NCI-H748 (cell line): Measurements from ENCODE around the gene USP30.
A peak's percentile ranks its signal among the peaks of the same experiment; 100 is the strongest.

Experiments
- DNase-seq: peaks from one replicate; lab custom pipeline; 2025; ENCODE audit not compliant: unreplicated experiment; lab: John Stamatoyannopoulos, UW

USP30 gene

DNA sequence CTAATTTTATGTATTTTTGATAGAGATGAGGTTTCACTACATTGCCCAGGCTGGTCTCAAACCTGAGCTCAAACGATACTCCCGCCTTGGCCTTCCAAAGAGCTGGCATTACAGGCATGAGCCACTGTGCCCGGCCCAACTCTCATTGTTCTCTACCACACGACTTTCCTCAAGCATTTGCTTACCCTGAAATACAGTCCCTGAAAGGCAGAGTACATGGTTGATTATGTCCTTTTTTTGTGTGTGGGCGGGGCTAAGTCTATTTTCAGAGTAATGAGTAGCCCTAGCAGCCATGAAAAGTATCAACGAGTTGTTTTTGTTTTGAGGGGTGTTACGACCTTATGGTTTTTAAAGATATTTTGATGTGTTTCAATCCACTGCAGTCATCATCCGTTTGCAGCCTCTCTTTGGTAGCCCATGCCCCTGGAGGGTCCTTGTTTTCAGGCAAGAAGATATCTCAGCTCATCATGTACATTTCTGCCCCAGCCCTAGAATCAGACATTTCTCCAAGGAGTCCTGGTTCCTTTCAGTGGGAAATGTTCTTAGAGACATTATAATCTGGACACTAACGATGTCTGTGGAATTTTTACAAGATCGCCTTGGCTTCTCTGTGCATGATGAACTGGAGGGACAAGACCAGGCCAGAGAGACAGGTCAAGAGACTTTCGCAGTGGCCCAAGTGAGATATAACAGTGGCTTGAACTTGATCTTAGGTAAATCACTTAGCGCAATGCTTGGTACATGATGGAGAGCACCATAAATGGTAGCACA lies 72.7 kb downstream of the USP30 start:
- no peak for DNase-seq

DNA sequence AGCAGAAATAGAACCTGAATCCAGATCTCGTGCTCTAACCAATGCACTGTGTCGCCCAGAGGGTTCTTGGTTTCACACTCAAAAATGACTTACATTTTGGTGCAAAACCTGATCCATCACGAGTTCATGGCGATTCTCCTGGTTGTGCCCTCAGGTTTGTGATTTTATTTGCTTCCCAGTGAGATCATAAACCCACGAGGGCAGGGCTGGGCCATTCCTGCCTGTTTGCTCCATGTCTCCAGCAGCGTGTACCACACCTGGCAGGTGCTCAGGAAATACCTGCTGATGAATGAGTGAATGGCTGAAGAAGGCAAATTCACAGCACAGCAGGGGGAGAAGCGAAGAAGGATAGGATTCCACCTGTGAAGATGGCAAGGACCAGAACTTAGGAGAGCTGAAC lies 73.4 kb downstream of the USP30 start:
- peak; percentile 27 for DNase-seq

DNA sequence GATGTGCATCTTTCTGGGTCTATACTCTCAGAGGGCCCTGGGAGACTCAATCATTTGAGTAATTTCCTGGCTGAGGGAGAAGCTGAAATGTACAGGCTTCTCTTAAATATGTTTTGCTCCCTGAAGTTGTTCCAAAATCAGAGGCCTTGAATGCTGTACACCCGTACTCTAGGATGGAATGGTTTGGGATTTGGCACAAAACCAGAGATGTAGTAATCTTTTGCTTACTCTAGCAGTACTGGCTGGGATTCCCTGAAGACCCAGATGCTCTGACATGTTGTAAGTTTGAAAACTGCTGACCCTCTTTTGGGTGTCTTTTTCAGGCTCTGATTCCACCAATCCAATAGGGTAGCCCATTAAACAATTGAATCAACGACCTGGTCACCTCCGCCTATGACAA lies 74.4 kb downstream of the USP30 start:
- no peak for DNase-seq

DNA sequence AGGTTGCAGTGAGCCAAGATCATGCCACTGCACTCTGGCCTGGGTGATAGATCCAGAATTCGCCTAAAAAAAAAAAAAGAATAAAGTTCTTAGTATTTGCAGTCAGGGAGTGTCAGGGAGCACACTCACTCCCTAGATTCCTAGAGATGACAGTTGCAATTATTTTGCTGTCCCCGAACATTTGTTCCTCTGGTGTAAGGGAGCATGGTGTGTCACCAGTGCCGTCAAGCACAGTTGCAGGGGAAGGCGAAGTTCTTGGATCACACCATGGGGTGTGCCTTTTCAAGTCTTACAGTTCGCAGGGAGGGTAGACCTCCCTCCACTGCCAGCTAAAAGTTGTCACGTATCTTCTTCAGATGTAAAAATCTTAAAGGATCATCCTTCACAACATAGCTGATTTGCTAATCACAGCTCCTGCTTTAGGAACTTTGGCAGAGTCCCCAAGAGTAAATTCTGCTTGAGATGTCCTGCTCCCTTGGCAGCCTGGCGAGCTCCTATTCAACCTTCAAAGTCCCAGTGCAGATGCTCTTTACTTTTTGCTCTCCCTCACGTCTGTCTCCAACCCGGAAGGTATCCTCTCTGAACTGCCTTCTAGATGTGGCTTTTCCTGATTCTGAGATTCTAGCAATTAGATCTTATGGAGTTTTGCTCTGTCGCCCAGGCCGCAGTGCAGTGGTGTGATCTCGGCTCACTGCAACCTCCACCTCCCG lies 75.3 kb downstream of the USP30 start:
- no peak for DNase-seq

DNA sequence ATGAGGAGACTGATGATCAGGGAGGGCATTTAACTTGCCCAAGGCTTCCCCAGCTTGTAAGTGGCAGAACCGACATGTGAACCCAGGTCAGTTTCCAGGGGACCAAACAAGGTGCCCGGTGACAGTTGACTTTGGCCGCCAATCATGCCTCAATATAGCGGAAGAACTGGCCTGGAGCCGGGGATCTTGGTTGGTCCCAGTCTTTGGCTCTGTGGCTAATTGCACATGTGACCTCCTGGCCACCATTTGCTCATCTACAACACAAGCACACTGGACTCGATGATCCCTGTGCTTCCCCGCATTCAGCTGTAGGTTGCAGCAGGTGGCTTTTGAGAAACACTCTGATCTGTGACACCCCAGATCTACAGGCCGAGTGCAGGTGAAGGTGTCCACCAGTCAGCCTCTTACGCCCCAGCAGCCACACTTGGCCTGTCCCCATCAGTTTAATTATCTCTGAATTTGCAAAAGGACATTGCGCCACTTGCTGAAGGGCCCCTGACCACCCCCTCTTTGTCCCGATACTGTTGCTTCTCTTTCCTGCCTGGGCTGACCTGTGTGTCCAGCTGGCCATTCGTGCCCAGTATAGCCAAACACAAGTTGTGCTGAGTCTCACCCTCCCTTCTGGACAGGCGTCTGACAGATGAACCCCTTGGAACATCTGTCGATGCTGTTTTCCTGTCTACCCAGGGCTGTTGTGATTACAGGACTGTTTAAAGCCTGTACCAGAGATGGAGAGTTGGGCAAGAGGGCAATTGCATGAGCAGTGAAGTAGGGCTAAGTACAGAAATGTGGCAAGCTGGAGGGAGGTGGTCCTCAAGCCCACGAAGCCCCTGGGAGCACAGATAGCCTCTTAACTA lies 78.1 kb downstream of the USP30 start:
- no peak for DNase-seq

DNA sequence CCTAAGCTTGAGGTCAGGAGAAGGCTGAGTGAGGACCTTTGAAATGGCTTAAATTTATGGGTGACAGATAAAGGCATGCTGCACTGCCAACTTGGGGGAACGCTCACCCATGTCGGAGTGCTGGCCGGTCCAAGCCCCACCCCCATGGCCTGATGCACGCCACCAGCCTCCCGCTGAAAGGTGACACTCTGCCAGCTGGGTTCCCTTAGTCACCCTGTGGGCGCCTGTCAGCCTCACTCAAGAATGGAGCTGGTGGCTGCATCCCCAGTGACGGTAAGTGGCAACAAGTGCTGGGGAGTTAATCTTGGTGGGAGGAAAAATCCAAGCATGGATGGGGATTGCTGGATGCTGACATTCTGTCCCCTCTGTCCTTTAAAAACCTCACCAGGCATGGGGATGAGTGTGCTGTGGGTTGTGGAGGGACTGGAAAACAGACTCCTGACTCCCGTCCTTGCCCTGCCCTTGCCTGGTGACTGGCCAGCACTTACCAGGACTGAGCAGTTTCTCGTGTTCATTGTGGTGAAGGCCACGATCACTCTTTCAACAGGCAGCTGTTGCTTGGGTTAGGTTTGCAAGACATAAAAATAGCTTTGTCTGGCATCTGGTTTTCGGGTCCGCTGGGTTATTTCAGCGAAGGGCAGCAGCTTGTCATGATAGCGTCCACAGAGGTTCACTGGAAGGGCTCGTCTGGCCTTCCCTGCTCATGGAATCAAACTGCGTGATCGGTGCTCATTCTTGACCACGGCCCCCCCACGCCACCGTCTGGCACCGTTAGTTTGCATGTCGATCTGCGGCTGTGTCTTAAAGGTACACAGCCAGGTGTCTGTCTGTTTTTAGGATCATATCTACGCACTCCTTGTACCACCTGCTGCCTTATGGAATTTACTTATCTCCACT lies 79.0 kb downstream of the USP30 start:
- DNase-seq, result no peak

DNA sequence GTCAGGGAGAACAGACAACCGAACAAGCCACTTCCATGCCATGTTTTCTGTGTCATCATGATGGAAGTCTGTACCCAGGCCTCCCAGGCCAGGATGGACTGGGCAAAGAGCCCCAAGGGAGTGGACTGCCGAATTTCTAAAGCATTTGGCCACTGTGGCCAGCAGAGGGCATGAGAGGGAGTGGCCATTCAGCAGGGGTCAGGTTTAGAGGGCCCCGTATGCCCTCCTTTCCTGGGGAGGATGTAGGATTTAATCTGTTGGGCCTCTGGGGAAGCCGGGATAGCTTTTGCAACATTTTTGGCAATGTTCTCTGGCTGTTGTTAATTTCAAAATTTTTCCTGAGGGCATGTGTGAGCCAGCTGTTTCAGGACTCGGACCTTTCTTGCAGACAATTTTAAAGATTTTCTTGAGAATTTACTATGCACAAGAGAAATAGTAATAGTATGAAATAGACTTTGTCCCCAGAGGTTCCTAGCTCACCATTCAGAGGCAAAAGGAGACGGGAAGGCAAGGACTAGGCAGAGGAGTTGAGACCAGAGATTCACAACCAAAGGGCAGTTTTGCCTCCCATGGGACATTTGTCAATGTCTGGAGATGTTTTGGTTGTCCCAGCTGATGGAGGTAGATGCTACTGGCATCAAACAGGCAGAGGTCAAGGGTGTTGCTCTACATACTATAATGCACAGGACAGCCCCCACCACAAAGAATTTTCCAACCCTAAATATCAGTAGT lies 82.0 kb downstream of the USP30 start:
- no peak for DNase-seq

DNA sequence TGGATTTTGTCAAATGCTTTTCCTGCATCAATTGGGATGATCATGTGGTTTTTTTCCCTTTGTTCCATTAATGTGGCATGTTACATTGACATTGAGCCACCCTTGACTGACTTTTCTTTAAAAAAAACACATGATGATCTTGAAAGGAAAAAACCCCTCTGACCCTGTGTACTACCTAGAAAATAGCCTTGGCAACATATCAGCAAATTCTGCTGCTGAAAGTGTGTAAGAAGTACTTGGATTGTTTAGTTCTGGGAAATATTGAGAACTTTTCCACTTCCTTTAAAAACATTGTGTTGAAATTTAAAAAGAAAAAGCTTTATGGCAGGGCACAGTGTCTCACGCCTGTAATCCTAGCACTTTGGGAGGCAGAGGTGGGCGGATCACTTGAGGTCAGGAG lies 84.7 kb downstream of the USP30 start:
- DNase-seq, result no peak
